K562 (cell line): Measurements from ENCODE around the gene FARSA. TPM values are rescaled to one million over a fixed set of nuclear protein-coding genes. Genes with fewer than 3 reads are reported as not detected.

Source experiments
- BMI1 ChIP-seq: fragments of 150-350 bp; IDR thresholded peaks from 2 replicates; pipeline ENCODE4 v1.6.1; 2014; ENCODE audit warnings: low read length
- C11orf30 ChIP-seq: fragments of 450-650 bp; IDR thresholded peaks from 2 replicates; pipeline ENCODE4 v1.6.1; 2016; ENCODE audit warnings: low read depth, mild to moderate bottlenecking
- CBX5 ChIP-seq: IDR thresholded peaks from 2 replicates; pipeline ENCODE4 v1.6.1; 2014; ENCODE audit warnings: low read depth, borderline replicate concordance
- DACH1 ChIP-seq: fragments of 450-650 bp; IDR thresholded peaks from 2 replicates; pipeline ENCODE4 v1.6.1; 2018; ENCODE audit not compliant: partially characterized antibody
- E2F1 ChIP-seq: sonication (generic); formaldehyde crosslinking; IDR thresholded peaks from 2 replicates; pipeline ENCODE4 v1.8.1; 2023; ENCODE audit warnings: mild to moderate bottlenecking, missing genetic modification reagents, moderate library complexity
- EP300 ChIP-seq: IDR thresholded peaks from 2 replicates; pipeline ENCODE4 v1.6.1; 2012; ENCODE audit warnings: low read length, improper control_type of control experiment
- FOXM1 ChIP-seq, 2 experiments: fragments of 450-650 bp in 1 of 2; sonication (generic) in 1 of 2; formaldehyde crosslinking in 1 of 2; IDR thresholded peaks; 2 replicates each; pipeline versions ENCODE4 v1.6.1 to v1.9.0; 2017 to 2022; ENCODE audit warnings: low read depth in 2 of 2, mild to moderate bottlenecking in 2 of 2, missing genetic modification reagents in 1 of 2, moderate library complexity in 1 of 2
- HOMEZ ChIP-seq: fragments of 250-450 bp; sonication (Bioruptor Pico); IDR thresholded peaks from 2 replicates; pipeline ENCODE4 v1.4.0; 2020; ENCODE audit warnings: mild to moderate bottlenecking, moderate library complexity
- KDM1A ChIP-seq, 2 experiments: fragments of 450-650 bp; IDR thresholded peaks; 2 replicates each; pipeline ENCODE4 v1.6.1; 2016; ENCODE audit warnings: mild to moderate bottlenecking in 2 of 2
- KLF1 ChIP-seq: fragments of 450-650 bp; IDR thresholded peaks from 2 replicates; pipeline ENCODE4 v1.6.1; 2016; ENCODE audit warnings: missing genetic modification characterization, missing compliant biosample characterization
- MNT ChIP-seq, 2 experiments: fragments of 450-650 bp; conservative IDR thresholded peaks; 2 replicates each; pipeline ENCODE4 v1.6.1; 2017; ENCODE audit warnings: mild to moderate bottlenecking in 2 of 2, moderate library complexity in 2 of 2
- PATZ1 ChIP-seq: fragments of 250-450 bp; sonication (Bioruptor Pico); IDR thresholded peaks from 2 replicates; pipeline ENCODE4 v1.5.0; 2020; ENCODE audit warnings: mild to moderate bottlenecking, borderline replicate concordance
- PHB2 ChIP-seq: fragments of 450-650 bp; IDR thresholded peaks from 2 replicates; pipeline ENCODE4 v1.6.1; 2017; ENCODE audit warnings: low read depth
- RBM25 ChIP-seq: fragments of 200-400 bp; formaldehyde crosslinking; IDR thresholded peaks from 2 replicates; pipeline ENCODE4 v1.6.1; 2018; ENCODE audit warnings: low read length, low read depth, moderate library complexity; ENCODE audit not compliant: severe bottlenecking
- SETDB1 ChIP-seq: IDR thresholded peaks from one replicate; pipeline ENCODE4 v1.6.1; 2012; ENCODE audit warnings: low read length, control low read depth, inconsistent platforms
- TCF7 ChIP-seq: sonication (generic); IDR thresholded peaks from 2 replicates; pipeline ENCODE4 v1.6.1; 2016; ENCODE audit warnings: antibody characterized with exemption, borderline replicate concordance
- ZNF121 ChIP-seq: sonication (generic); formaldehyde crosslinking; conservative IDR thresholded peaks from 2 replicates; pipeline ENCODE4 v1.8.0; 2022; ENCODE audit warnings: missing genetic modification reagents
- ZNF175 ChIP-seq: fragments of 200-800 bp; sonication (Bioruptor generic); IDR thresholded peaks from 2 replicates; pipeline ENCODE4 v1.6.1; 2016; ENCODE audit warnings: low read depth, mild to moderate bottlenecking, missing genetic modification characterization, missing compliant biosample characterization
- polyA plus RNA-seq, 8 experiments: library from polyadenylated mRNA; depleted of rRNA in 4 of 8; stranded (reverse) in 5 of 8; unstranded in 3 of 8; fragments of >200 nt; fragmentation: Nextera tagmentation in 2 of 8; fragmentation: Illumina TruSeq in 1 of 8; extraction: Ambion mirVana in 2 of 8; extraction: Trizol in 1 of 8; gene quantifications; 2 replicates each; pipeline versions ENCODE4 v1.2.1 to v1.2.3, GENCODE V29; 2011 to 2014; ENCODE audit warnings: inconsistent platforms in 1 of 8, missing spikeins in 1 of 8
- total RNA-seq, 7 experiments: library from RNA; depleted of rRNA in 6 of 7; stranded (reverse); fragments of >200 nt in 6 of 7; fragmentation: Illumina TruSeq in 2 of 7; extraction: Trizol in 2 of 7; gene quantifications; 2 replicates each; pipeline versions ENCODE4 v1.2.1 to v1.2.3, GENCODE V29; 2011 to 2021; ENCODE audit warnings: low replicate concordance in 1 of 7

The FARSA gene
- total and polyA plus RNA-seq, 9 of the 15 experiments (the other 6 are each of a cell fraction or from before 2014, with no cell fraction given) = 25.2 to 237 (median 89.6) TPM

- TF ChIP-seq MNT (conservative IDR thresholded peaks at IDR 0.05) = no peak
- TF ChIP-seq ZNF175 = no peak
- peak; percentile 87 for TF ChIP-seq RBM25
- TF ChIP-seq FOXM1 (IDR thresholded peaks at IDR 0.05; ENCODE audit: low read depth) = no peak
- no peak for TF ChIP-seq FOXM1 (CRISPR knock-in tag; IDR thresholded peaks at IDR 0.05; ENCODE audit: low read depth)
- no peak for TF ChIP-seq CBX5
- TF ChIP-seq PATZ1 (CRISPR knock-in tag) = no peak
- TF ChIP-seq KDM1A (IDR thresholded peaks at IDR 0.05) = peak in 1 of 2 experiments; percentile 58; a peak in 1 of 4 replicates
- TF ChIP-seq ZNF121 (CRISPR knock-in tag) = peak; percentile 31; the same call in 1 of the 2 replicates
- TF ChIP-seq PHB2 = no peak
- TF ChIP-seq HOMEZ = no peak
- no peak for TF ChIP-seq BMI1
- TF ChIP-seq C11orf30 = no peak
- no peak for TF ChIP-seq TCF7
- TF ChIP-seq EP300 = no peak
- TF ChIP-seq SETDB1 = no peak
- TF ChIP-seq DACH1 = no peak
- 0 out of 2 replicates have a peak, but pooled peaks have one; percentile 56 for TF ChIP-seq KLF1 (tag)
- TF ChIP-seq E2F1 (CRISPR knock-in tag) = no peak
Measured at GRCh38 chr19:12967907-12968306, 34.4 kb upstream of the FARSA start (continued).
